ENCODE results near the gene NEO1.
"Not testable (repeated sequence)": the region's sequence is repeated elsewhere in the genome, so short reads cannot be mapped to it uniquely, and the experiment has no call there.

NEO1 gene

GRCh38 chr15:73265536-73266153 is 213.4 kb downstream of the NEO1 start:
- DNase-seq (ENCODE audit: low read depth), result peak; percentile 9

- no peak for DNase-seq (ENCODE audit: low read depth)
Observed at GRCh38 chr15:73268457-73268856, 216.2 kb downstream of the NEO1 start.

- no peak for DNase-seq (ENCODE audit: low read depth)
Observed at GRCh38 chr15:73270366-73271097, 218.3 kb downstream of the NEO1 start.

GRCh38 chr15:73273181-73274002 is 221.1 kb downstream of the NEO1 start:
- DNase-seq (ENCODE audit: low read depth), result peak; percentile 29

GRCh38 chr15:73275862-73276261 is 223.6 kb downstream of the NEO1 start:
- DNase-seq (ENCODE audit: low read depth), result no peak

- DNase-seq (ENCODE audit: low read depth), result no peak
Observed at GRCh38 chr15:73282567-73283365, 230.5 kb downstream of the NEO1 start.

- no peak for DNase-seq (ENCODE audit: low read depth)
Observed at GRCh38 chr15:73283366-73283962, 231.2 kb downstream of the NEO1 start.

GRCh38 chr15:73284090-73284716 is 231.9 kb downstream of the NEO1 start:
- DNase-seq (ENCODE audit: low read depth), result no peak

GRCh38 chr15:73286311-73286710 is 234.0 kb downstream of the NEO1 start:
- DNase-seq (ENCODE audit: low read depth), result no peak

- no peak for DNase-seq (ENCODE audit: low read depth)
Observed at GRCh38 chr15:73287019-73287418, 234.8 kb downstream of the NEO1 start.

GRCh38 chr15:73291441-73291840 is 239.2 kb downstream of the NEO1 start:
- no peak for DNase-seq (ENCODE audit: low read depth)

- no peak for DNase-seq (ENCODE audit: low read depth)
Observed at GRCh38 chr15:73293773-73294172, 241.5 kb downstream of the NEO1 start.

GRCh38 chr15:73295630-73296286 is 243.5 kb downstream of the NEO1 start:
- no peak for DNase-seq (ENCODE audit: low read depth)

- DNase-seq (ENCODE audit: low read depth), result no peak
Observed at GRCh38 chr15:73296609-73297353, 244.5 kb downstream of the NEO1 start.

- no peak for DNase-seq (ENCODE audit: low read depth)
Observed at GRCh38 chr15:73298522-73299245, 246.4 kb downstream of the NEO1 start.

- not testable (repeated sequence) for DNase-seq (ENCODE audit: low read depth)
Observed at GRCh38 chr15:73300286-73300685, 248.0 kb downstream of the NEO1 start.

GRCh38 chr15:73303636-73304035 is 251.4 kb downstream of the NEO1 start:
- no peak for DNase-seq (ENCODE audit: low read depth)

GRCh38 chr15:73305331-73306211 is 253.3 kb downstream of the NEO1 start:
- peak; percentile 12 for DNase-seq (ENCODE audit: low read depth)
